GM19043 (cell line): ENCODE measurements around the gene GADD45G.

Source experiments
- ATAC-seq: cut with Tn5 transposase; IDR thresholded peaks from one replicate; pipeline ENCODE4 v1.9.1; 2021; ENCODE audit warnings: low read depth; ENCODE audit not compliant: unreplicated experiment

GADD45G gene

GRCh38 chr9:89647366-89648128 lies 42.7 kb downstream of the GADD45G start:
- no peak for ATAC-seq

- ATAC-seq, result no peak
Observed at GRCh38 chr9:89648247-89649000, 43.6 kb downstream of the GADD45G start.

GRCh38 chr9:89649039-89649691 lies 44.4 kb downstream of the GADD45G start:
- ATAC-seq, result no peak

- no peak for ATAC-seq
Observed at GRCh38 chr9:89654025-89654662, 49.3 kb downstream of the GADD45G start.

GRCh38 chr9:89655056-89655989 lies 50.5 kb downstream of the GADD45G start:
- no peak for ATAC-seq
